K562 (cell line): ENCODE data around the gene PGD.
"Not testable (repeated sequence)": the region's sequence is repeated elsewhere in the genome, so short reads cannot be mapped to it uniquely, and the experiment has no call there.

Source experiments
- CBX2 ChIP-seq: fragments of 200-600 bp; sonication (generic); IDR thresholded peaks from one replicate; pipeline ENCODE4 v1.6.1; 2012; ENCODE audit warnings: mild to moderate bottlenecking, low read length, inconsistent platforms; ENCODE audit not compliant: insufficient read depth, poor library complexity, severe bottlenecking
- CHD4 ChIP-seq: fragments of 200-600 bp; sonication (generic); IDR thresholded peaks from 3 replicates; pipeline ENCODE4 v1.6.1; 2012; ENCODE audit warnings: low read depth, mild to moderate bottlenecking, mixed read lengths, low read length, inconsistent platforms; ENCODE audit not compliant: insufficient read depth, insufficient replicate concordance, poor library complexity, severe bottlenecking
- ESRRB ChIP-seq: fragments of 250-450 bp; sonication (Bioruptor Pico); IDR thresholded peaks from 2 replicates; pipeline ENCODE4 v1.5.0; 2020; ENCODE audit warnings: mild to moderate bottlenecking, moderate library complexity, borderline replicate concordance
- EZH2 ChIP-seq: IDR thresholded peaks from 2 replicates; pipeline ENCODE4 v1.6.1; 2012; ENCODE audit warnings: low read depth, mild to moderate bottlenecking, inconsistent platforms, low read length, borderline replicate concordance
- HNRNPLL ChIP-seq: fragments of 200-400 bp; formaldehyde crosslinking; IDR thresholded peaks from 2 replicates; pipeline ENCODE4 v1.6.1; 2017; ENCODE audit warnings: low read length, low read depth, mild to moderate bottlenecking; ENCODE audit not compliant: poor library complexity, severe bottlenecking
- MAZ ChIP-seq, 2 experiments: fragments of 450-650 bp in 1 of 2; sonication (generic) in 1 of 2; formaldehyde crosslinking; IDR thresholded peaks in 1 of 2; conservative IDR thresholded peaks in 1 of 2; 2 replicates each; pipeline versions ENCODE4 v1.4.0 to v1.5.0; 2020; ENCODE audit warnings: mild to moderate bottlenecking in 1 of 2, missing genetic modification reagents in 1 of 2
- MCM5 ChIP-seq: fragments of 450-650 bp; IDR thresholded peaks from 2 replicates; pipeline ENCODE4 v1.6.1; 2016; ENCODE audit warnings: low read depth
- POLR2AphosphoS5 ChIP-seq: IDR thresholded peaks from 2 replicates; pipeline ENCODE4 v1.6.1; 2011; ENCODE audit warnings: mild to moderate bottlenecking, low read depth, low read length, moderate library complexity; ENCODE audit not compliant: control insufficient read depth, insufficient read depth
- POLR3A ChIP-seq: IDR thresholded peaks from 2 replicates; pipeline ENCODE4 v1.6.1; 2011; ENCODE audit warnings: borderline replicate concordance, mild to moderate bottlenecking, moderate library complexity; ENCODE audit not compliant: insufficient read length, insufficient read depth; ENCODE audit errors: extremely low read depth
- ZNF133 ChIP-seq: fragments of 250-450 bp; sonication (Bioruptor Pico); IDR thresholded peaks from 2 replicates; pipeline ENCODE4 v1.4.0; 2020; ENCODE audit warnings: mild to moderate bottlenecking

DNA sequence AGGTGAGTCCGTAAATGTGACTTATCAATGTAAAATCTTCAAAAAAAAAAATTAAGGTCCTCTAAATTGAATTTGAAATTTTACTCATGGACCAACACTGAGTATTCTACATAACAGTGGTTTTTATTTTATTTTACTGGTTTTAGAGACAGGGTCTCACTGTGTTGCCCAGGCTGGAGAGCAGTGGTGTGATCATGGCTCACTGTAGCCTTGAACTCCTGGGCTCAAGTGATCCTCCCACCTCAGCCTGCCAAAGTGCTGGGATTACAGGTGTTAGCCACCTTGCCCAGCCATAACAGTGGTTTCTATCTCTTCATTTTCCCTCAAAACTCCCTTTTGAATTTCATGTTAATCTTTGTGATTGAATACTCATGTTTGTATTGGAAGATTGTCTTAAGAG, 17.1 kb downstream of the PGD start:
- not testable (repeated sequence) for TF ChIP-seq POLR3A; CHD4; ESRRB (CRISPR knock-in tag); EZH2; MCM5; HNRNPLL; ZNF133 (CRISPR knock-in tag); MAZ (CRISPR knock-in tag; conservative IDR thresholded peaks at IDR 0.05 in 1 of 2, IDR thresholded peaks at IDR 0.05 in 1 of 2); CBX2; POLR2AphosphoS5
